Hepatocyte (in vitro differentiated cells): ENCODE data around the gene SORCS2.

Source experiments
- CTCF ChIP-seq: fragments of 200-600 bp; sonication (generic); IDR thresholded peaks from 2 replicates; pipeline ENCODE4 v1.5.1; 2016; ENCODE audit warnings: antibody characterized with exemption, mild to moderate bottlenecking; ENCODE audit not compliant: poor library complexity
- EZH2phosphoT487 ChIP-seq: fragments of 200-600 bp; sonication (generic); IDR thresholded peaks from one replicate; pipeline ENCODE4 v1.6.1; 2018; ENCODE audit warnings: antibody characterized with exemption, mild to moderate bottlenecking, low read depth, moderate library complexity; ENCODE audit not compliant: unreplicated experiment, severe bottlenecking

GRCh38 chr4:7740866-7741525, 548.7 kb downstream of the SORCS2 start:
- no peak for TF ChIP-seq CTCF
- no peak for TF ChIP-seq EZH2phosphoT487
